Endometrial microvascular endothelial cells (primary cell): ENCODE data around the gene TMPRSS4. TPM values are rescaled to one million over a fixed set of nuclear protein-coding genes. Genes with fewer than 3 reads are reported as not detected.

Experiments
- in situ Hi-C: cut with HindIII; loops from 2 replicates; pipeline ENCODE4 v1.10.0; 2017; ENCODE audit warnings: low sequenced_read_pairs, low pct_unique_long_range_greater_than_20kb; ENCODE audit errors: inconsistent ontology term
- total RNA-seq: library from RNA; depleted of rRNA; stranded (reverse); fragments of >200 nt; gene quantifications from one replicate; pipeline ENCODE4 v1.2.3, GENCODE V29; 2015; ENCODE audit errors: inconsistent ontology term

Gene TMPRSS4
- total RNA-seq, 1 donor from 2014 or later = not detected

DNA sequence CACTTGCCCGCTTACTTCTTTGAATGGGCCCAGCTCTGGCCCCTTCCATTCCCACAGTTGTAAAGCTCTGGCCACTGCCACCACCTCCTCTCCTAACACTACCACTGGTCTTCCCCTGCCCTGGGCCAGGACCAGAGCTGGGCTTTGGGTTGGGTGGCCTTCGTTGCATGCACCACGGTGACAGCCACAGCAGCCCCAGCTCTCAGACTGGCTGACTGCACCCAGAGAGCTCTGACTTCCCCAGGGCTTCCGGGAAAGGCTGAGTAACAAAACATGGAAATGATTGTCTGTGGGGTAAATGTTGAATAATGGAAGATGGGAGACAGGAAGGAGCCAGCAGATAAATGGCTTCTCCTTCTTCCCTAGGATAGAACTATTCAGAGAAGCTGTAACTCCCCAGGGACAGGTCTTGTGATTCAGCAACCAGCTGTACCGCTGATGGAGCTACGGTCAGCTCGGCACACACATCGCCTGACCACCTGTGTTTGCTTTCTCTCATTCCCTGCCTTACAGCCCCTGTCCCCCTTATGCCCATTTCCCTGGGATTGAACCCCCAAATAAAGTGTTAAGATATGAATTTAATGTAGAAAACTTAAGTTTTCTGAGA, 48.2 kb downstream of the TMPRSS4 start:
- in situ Hi-C loops = no loop called here

DNA sequence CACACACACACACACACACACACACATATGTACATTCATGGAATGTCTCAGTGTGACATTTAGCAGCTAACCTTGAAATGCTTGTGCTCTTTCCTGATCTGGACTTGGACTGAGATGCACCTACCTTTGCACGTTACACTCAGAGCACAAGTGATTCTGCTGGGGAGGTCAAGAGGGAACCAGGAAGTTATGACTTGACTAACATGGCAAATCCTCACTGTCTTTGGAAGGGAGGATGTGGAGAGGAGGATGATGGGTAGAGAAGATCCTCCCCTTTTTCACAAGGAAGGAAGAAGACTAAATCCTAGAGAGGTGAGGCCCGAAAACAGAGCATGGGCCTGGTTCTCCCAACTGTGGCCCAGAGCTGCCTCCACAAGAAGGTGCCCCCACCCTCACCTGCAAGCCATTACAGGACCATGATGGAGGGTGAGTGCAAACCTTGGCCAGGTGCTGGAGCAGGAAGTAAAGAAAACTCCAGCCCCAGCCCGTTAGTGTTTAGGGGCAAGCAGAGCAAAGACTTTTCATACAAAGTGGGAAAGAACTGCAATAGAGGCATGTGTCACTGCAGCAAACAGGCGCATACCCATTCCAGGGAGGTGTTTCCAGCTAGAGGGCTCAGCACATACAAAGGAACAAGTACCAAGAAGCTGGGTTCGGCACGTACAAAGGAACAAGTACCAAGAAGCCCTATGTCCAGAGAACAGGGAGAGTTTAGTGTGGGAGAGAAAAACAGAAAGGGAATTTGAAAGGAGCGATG, 49.4 kb downstream of the TMPRSS4 start:
- in situ Hi-C loops = no loop called here

DNA sequence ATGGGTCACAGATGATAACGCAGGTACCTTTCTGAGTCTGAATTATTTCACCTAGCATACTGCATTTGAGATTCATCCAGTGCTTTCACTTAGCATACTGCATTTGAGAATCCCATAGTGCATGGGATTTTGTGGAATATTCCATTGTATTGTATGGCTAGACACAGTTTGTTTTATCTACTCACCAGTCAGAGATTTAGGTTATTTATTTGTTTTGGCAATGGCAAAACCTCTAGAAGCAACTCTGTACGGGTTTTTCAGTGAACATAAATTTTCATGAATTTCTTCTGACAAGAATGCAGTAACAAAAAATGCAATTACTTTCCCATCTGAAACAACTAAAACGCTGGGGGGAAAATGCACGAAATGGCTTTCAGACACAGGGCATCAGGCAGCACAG, 51.4 kb downstream of the TMPRSS4 start:
- in situ Hi-C loops = no loop called here

DNA sequence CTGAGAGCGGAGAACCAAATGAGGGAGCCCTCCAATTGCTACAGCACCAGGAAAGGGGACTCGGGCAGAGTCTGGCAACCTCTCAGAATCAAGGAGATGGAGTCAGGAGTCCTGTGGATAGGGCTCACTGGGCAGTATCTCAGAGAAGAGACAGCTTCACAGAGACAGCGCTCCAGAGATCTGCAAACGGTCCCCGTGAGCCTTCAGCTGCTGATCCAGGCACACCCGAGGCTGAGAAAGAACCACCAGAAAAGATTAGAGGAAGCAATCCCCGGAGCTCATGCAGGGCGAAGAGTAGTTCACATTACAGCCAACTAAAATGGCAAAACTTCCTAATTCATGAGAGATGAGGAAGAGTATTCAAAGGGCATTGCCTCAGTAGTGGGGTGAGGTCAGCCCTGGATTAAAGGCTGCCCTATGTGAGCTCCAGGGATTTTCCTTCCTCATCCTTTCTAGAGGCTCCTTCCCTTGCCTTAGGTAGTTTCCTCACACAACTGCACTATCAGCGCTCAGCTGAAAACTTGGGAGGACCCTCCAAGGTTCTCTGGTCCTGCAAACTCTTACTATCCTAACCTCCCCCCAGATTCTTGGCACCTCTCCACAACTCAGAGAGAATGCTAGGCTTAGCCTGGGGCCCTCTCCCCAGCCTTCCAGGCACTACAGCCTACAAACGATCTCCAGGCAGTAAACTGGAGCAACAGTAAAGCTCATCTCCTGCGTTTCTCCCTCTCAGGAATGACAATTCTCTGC, 52.0 kb downstream of the TMPRSS4 start:
- in situ Hi-C loops = no loop called here

DNA sequence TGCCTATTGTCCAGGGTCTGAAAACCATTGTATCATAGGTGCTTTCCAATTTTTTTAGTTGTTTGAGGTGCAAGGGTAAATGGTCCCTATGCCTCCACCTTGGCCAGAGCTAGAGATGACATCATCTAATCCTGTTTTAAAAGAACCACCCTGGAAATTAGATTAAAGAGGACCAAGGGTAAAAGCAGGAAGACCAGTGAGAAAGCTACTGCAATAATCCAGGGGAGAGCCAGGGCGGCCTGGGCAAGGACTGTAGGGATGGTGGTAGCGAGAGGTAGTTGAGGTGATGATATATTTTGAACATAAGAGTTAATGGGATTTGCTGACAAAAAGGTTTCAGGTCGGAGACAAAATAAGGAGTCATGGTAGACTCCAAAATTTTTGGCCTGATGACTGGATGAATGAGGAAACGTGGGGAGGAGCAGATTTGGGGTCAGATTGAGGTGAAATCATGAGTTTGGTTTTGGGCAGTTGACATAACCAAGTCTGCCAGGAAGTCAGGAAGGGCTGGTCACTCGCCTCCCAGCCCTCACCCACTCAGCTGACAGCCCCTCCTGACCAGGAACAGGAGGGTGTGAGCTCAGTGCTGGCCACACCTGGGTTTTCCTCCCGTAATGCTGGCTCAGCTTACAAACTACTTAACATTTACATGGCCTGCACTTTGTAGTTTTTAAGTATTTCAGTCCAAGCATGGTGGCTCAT, 52.7 kb downstream of the TMPRSS4 start:
- in situ Hi-C loops = no loop called here

DNA sequence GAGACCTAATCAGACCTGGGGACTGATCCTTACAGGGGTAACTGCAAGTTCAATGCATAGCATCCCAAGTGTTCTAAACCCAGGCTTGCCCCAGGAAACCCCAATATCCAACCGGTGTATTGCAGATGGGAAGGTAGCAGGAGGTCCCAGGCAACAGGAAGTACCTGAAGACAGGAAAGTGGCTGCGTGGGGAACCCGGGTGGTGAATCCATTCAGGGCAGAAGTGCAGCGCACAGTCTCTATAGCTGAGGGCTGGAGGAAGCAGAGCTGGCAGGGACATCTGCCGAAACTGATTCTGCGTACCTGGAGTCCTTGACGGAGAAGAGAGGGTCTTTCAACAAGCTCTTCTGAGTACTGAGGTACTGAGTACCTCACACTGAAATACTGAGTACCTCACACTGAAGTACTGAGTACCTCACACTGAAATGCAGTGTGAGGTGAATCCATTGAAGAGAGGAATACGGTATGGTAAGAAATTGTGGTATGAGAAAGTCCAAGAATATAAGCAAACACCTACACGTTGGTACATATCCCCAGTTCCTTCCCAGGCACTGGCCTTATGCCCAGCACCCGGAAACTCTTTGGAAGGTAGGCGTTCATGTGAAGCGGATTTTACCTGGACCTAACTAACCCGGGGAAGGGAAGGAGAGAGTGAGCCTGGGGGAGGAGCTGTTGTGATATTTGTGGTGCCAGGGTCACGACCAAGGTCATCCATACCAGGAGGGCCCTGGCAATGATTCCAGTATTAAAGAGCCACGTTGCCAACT, 55.7 kb downstream of the TMPRSS4 start:
- in situ Hi-C loops = no loop called here

DNA sequence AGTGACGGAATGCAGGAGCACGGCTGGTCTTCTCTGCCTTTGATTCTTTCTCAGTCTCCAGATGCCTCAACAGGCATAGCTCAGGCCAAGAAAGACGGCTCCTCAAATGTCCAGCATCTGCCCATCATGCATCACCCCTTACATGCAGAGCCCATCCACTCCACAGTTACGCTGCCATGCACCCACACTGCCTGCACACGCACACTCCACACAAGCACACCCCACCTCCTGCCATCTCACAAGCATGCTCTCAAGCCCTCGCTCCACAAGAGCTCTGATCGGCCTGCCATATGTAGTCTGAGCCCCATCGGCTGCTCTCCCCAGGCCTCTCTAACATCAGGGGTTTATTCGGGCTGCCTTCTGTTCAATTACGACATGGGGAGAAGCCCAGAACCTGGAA, 56.9 kb downstream of the TMPRSS4 start:
- in situ Hi-C loops = no loop called here

DNA sequence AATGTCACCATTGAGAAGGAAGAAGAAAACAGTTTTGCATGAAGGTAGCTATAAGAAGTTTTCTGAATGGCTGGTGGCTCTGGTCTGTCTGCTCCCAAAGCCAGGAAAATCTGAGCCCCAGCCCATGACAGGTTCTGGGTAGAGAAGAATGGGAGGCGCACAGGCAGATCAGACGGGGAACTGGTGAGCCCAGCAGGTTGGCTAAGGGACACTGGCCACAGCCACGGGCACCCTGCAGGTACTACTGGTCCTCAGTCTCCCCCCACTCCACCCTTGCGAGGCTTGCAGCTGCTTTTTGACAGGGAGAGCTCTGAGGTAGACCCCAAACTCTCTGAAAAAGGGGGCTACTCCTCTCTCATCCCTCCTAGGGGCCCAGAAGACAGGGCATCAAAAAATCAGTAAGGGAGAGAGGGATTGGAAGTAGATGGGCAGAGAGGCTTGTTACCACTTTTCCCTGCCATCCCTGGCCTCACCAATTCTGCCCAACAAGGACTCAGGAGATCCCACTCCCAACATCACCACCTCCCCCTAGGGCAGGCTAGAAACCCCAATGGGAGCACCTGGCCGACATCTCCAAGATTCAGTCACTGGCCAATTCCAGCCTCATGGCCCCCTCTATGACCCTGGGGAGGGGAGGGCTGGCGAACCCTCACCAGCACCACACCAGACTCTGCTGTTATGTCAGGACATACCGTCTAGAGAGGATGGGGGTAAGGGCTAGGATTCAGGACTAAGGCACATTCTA, 58.3 kb downstream of the TMPRSS4 start:
- in situ Hi-C loops = no loop called here

DNA sequence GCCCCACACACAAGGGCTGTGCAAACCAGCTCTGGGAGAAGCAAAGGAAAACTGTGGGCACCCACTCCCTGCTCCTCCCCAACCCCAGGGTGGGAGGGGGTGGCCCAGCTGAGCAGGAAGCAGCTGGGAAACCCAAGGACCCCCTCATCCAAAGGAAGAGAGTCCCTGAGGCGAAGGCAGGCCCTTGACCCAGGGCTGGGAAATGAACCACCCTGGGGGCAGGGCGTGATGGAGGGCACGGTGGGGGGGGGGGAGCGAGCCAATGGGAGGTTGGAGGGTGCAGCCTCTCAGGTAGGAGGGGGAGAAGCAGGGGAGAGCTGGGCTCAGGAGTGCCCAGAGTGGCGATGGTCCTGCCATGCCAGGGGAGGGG, 58.9 kb downstream of the TMPRSS4 start:
- in situ Hi-C loops = no loop called here

DNA sequence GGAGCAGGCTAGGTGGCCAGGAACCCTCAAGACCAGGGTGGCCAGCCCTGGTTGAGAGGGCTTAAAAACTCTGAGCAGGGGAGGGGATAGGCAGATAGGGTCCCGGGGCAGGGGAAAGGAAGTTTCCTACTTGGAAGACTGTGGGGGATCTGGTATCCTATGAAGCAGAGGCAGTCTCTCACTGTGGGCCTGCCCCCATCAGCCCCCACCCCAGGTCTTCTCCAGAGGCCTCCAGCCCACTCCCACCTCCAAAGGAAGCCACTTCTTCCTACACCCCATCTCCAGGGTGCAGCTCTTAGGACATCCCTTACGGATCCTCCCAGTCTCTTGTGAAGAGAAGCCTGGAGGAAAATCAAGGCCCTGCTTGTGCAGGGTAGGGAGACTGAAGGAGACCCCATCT, 59.5 kb downstream of the TMPRSS4 start:
- in situ Hi-C loops = no loop called here

DNA sequence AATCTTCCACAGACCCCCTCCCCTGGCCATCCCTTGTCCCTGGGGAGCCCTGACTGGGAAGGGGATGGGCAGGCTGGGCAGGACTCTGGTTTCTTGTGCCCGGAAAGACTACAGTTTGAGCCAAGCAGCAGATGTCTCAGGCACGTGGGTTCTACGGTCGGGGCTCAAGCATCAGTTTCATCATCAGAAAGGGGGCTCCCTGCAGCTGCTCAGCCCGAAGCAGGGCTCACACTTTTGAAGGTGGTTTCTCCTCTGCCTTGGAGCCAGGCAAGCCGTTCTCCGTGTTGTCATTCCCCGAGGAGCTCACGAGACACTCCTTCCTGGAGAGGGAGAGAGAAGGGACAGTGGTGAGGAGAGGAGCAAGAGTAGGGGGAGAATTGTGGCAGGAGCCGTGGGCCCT, 59.9 kb downstream of the TMPRSS4 start:
- in situ Hi-C loops = no loop called here

DNA sequence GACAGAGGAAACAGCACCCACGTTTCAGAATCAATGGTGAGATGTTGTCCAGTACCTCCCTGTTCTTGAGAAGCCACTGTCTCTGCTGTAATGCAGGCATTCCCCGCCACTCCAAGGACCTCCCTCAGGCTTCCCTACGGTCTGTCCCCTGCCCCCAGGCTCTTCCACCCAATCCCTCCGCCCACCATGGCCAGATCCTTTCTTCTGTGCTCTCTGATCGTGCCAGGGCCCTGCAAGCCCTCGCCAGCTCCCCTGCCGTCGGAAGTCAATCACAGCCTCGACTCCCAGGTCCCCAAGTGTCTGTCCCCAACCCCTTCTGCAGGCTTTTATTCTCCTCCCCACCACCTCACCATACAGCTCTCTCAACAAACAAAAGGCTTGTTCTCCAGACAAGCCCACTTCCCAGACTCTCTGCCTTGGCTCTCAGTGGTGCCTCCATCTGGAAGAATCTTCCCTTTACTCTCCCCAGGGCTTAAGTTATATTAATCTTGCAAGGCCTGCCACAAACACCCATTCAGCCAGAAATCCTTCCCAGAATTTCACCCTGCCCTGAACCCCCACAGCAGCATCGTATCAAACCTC, 62.1 kb downstream of the TMPRSS4 start:
- in situ Hi-C loops = no loop called here

DNA sequence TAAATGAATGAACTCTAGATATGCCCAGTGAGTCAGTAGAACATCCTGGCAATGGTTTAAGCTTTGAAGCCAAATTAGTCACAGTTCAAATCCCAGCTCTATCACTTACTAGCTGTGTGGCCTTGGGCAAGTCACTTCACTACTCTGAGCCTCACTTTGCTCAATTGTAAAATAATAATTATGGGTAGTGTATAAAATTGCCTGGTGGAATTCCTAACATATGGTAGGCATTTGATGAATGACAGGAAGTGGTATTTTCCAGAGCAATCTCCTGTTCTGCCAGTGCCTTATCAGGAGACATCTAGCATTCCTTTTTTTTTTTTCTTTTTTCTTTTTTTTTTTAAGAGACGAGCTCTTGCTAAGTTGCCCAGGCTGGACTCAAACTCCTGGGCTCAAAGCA, 62.7 kb downstream of the TMPRSS4 start:
- in situ Hi-C loops = no loop called here

DNA sequence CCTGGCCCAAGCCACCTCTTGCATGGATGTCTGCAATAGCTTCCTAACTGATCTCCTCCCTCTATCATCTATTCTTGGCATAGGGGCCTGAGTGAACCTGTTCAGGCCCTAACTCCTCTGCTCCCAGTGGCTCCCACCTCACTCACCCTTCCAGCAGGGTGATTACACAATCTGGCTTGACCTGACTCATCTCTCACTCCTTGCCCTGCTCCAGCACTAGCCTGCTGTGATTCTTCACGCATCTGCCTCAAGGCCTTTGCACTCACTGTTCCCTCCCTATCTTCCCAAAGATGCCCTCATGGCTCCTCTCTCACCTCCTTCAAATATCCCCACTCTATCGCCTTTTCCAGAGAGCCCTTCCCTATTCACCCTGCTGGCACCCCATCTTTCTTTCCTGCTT, 65.2 kb downstream of the TMPRSS4 start:
- in situ Hi-C loops = no loop called here

DNA sequence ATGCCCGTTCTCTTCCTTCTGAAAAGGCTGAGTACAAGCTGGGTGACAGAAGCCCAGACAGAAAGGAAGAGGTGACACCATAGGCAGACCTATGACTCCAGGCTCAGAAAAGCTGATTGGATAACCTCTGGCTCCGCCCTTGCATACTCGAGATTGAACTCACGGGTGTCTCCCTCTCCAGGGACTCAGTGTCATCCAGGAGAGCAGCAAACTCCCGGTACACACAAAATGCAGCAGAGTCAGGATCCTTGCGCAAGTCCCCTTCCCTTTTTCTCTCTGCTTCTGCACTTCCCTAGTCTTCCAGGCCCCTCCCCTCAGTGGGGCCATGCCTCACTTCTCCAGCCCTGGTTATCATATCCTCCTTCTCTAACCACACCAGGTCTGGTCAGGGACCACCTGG, 65.9 kb downstream of the TMPRSS4 start:
- in situ Hi-C loops = no loop called here

DNA sequence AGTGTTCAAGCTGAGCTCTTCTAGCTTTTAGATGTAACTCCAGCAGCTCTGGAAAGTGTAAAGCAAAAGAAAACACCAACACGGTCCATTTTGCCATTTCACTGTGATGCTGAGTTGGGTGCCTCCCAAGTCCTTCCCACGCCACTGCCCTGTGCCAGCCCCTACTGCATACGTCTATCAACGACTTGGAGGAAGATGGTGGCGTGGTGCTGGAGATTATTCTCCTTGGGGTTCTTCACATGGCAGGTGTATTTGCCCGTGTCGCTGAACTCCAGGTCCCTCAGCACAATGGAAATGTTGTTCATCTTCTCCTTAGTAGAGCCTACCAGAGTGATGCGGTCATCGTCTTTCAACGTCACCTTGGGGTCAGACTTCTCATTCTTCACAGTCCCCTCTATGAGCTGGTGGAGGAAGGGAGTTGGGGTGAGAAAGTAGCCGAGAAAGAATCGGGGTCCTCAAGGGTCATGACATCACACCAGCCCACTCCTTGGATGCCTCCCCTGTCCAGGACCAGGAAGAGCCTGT, 66.8 kb downstream of the TMPRSS4 start:
- in situ Hi-C loops = no loop called here

DNA sequence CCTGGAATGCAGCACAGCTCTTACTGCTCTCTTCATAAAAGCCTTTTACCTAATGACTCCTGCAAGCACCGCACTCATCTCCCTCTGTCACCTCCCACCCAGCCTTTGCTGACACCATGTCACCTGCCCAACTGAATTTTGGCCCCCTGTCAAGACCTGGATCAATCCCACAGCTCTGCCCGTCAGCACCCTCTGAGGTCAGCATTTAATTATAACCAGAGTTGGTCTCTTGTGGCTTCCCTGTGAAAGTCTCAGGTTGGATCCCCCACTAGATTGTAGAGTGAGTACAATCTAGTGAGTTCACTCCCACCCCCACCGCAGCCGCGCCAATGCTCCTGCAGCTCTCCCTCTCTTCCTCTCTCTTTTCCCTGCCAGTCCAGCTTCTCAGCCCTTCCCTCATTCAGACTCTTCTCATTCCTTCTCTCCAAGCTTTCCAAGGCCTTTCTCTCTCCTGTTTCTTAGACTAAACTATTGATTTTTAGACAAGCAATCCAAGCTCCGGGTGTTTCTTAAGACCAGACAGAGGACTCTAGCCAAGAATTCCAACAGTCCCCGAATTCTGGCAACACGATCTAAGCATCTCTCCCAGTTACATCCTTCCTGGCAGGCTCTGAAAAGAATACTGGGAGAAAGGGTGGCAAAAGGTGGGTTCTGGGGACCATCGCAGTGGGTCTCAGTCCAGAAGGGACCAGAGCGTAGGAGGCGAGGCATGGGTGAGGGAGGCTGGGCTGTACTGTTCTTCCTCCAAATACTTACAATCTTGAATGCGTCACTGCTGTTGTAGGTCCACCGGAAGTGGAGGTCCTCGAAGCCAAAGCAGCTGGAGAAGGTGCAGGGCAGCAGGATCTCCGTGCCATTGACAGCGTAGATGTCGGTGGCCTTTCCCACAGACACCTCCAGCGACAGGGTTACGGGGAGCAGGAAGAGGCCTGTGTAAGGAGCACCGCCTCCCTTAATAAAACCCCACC, 67.7 kb downstream of the TMPRSS4 start:
- in situ Hi-C loops = no loop called here
